A549 (cell line): Measurements from ENCODE around the gene TEX51. TPM values are rescaled to one million over a fixed set of nuclear protein-coding genes. Genes with fewer than 3 reads are reported as not detected.

ENCODE experiments used
- ATAC-seq, 2 experiments: fragments of 200-7000 bp in 1 of 2; fragments of >200 bp in 1 of 2; cut with Nextera tagmentation in 1 of 2; cut with Tn5 transposase in 1 of 2; 3 replicates each; pipeline versions ENCODE4 v1.8.0 to v1.9.1; 2018 to 2020; ENCODE audit warnings: mild to moderate bottlenecking in 1 of 2, moderate library complexity in 1 of 2
- CTCF ChIA-PET: fragments of 300-600 bp; sonication (Branson Sonifier 250); formaldehyde crosslinking; extraction: SDS; loops from one replicate; lab custom pipeline; 2021; ENCODE audit warnings: antibody characterized with exemption, inconsistent platforms; lab: Yijun Ruan, JAX
- POLR2A ChIA-PET: fragments of 350-600 bp; formaldehyde crosslinking; extraction: SDS; loops from one replicate; lab custom pipeline; 2021; ENCODE audit warnings: antibody characterized with exemption, inconsistent platforms; lab: Yijun Ruan, JAX
- DNase-seq, 2 experiments: peaks; one replicate each; pipeline versions ENCODE4 v3.0.0 to v3.0.0-alpha.2; 2011 to 2016; ENCODE audit warnings: low read depth in 1 of 2, low spot score in 1 of 2
- FAIRE-seq: peaks from 2 replicates; lab custom pipeline; 2011; peaks lifted over from hg19 to GRCh38; lab: Jason Lieb, UNC
- H3K27ac ChIP-seq, 2 experiments: fragments of >200 bp; sonication (Bioruptor Twin); formaldehyde crosslinking; 3 replicates each; pipeline ENCODE4 v1.5.1; 2016 to 2017
- H3K4me1 ChIP-seq: fragments of >200 bp; sonication (Bioruptor Twin); formaldehyde crosslinking; 3 replicates; pipeline ENCODE4 v1.6.1; 2016
- H3K4me2 ChIP-seq: fragments of >200 bp; sonication (Bioruptor Twin); formaldehyde crosslinking; 3 replicates; pipeline ENCODE4 v1.6.1; 2016
- H3K4me3 ChIP-seq: fragments of >200 bp; sonication (Bioruptor Twin); formaldehyde crosslinking; 3 replicates; pipeline ENCODE4 v1.5.1; 2016
- H3K9me3 ChIP-seq: fragments of >200 bp; sonication (Bioruptor Twin); formaldehyde crosslinking; 3 replicates; pipeline ENCODE4 v1.6.1; 2016
- BCL3 ChIP-seq: fragments of >200 bp; sonication (Bioruptor Twin); formaldehyde crosslinking; IDR thresholded peaks from 3 replicates; pipeline ENCODE4 v1.6.1; 2016
- CEBPB ChIP-seq, 2 experiments: fragments of >200 bp in 1 of 2; sonication (Bioruptor Twin) in 1 of 2; formaldehyde crosslinking in 1 of 2; IDR thresholded peaks; 2 replicates each; pipeline ENCODE4 v1.6.1; 2012 to 2016
- CTCF ChIP-seq: fragments of >200 bp; sonication (Bioruptor Twin); formaldehyde crosslinking; IDR thresholded peaks from 3 replicates; pipeline ENCODE4 v1.5.1; 2016
- E2F6 ChIP-seq: IDR thresholded peaks from 2 replicates; pipeline ENCODE4 v1.6.1; 2012; ENCODE audit warnings: low read depth, borderline replicate concordance
- EHF ChIP-seq: fragments of 250-450 bp; sonication (Bioruptor Pico); IDR thresholded peaks from 2 replicates; pipeline ENCODE4 v1.5.0; 2020; ENCODE audit warnings: mild to moderate bottlenecking
- EHMT2 ChIP-seq: fragments of 200-600 bp; sonication (generic); IDR thresholded peaks from 2 replicates; pipeline ENCODE4 v1.6.1; 2016; ENCODE audit warnings: antibody characterized with exemption, low read depth, mild to moderate bottlenecking, moderate library complexity
- ELK1 ChIP-seq: fragments of 150-350 bp; IDR thresholded peaks from 2 replicates; pipeline ENCODE4 v1.6.1; 2014; ENCODE audit warnings: low read depth, mild to moderate bottlenecking, low read length
- FOSB ChIP-seq: fragments of 250-450 bp; sonication (Bioruptor Pico); IDR thresholded peaks from 2 replicates; pipeline ENCODE4 v1.5.0; 2020; ENCODE audit warnings: mild to moderate bottlenecking, moderate library complexity
- FOXS1 ChIP-seq: fragments of 250-450 bp; sonication (Bioruptor Pico); IDR thresholded peaks from 2 replicates; pipeline ENCODE4 v1.5.0; 2020; ENCODE audit warnings: mild to moderate bottlenecking, moderate library complexity
- HDAC2 ChIP-seq: fragments of 200-600 bp; sonication (generic); IDR thresholded peaks from 2 replicates; pipeline ENCODE4 v1.6.1; 2016
- HES2 ChIP-seq: fragments of >200 bp; sonication (Bioruptor Twin); formaldehyde crosslinking; IDR thresholded peaks from 2 replicates; pipeline ENCODE4 v1.6.1; 2016
- HOXA7 ChIP-seq: fragments of 250-450 bp; sonication (Bioruptor Pico); IDR thresholded peaks from 2 replicates; pipeline ENCODE4 v1.5.0; 2020; ENCODE audit warnings: mild to moderate bottlenecking, moderate library complexity
- HOXB13 ChIP-seq: fragments of 250-450 bp; sonication (Bioruptor Pico); IDR thresholded peaks from 2 replicates; pipeline ENCODE4 v1.5.0; 2020; ENCODE audit warnings: low read depth, mild to moderate bottlenecking, moderate library complexity
- JUNB ChIP-seq: fragments of >200 bp; sonication (Bioruptor Twin); formaldehyde crosslinking; IDR thresholded peaks from 2 replicates; pipeline ENCODE4 v1.6.1; 2016
- MAZ ChIP-seq: fragments of 150-350 bp; IDR thresholded peaks from 2 replicates; pipeline ENCODE4 v1.6.1; 2014; ENCODE audit warnings: antibody characterized with exemption, low read depth, low read length, borderline replicate concordance
- MYC ChIP-seq: IDR thresholded peaks from 2 replicates; pipeline ENCODE4 v1.6.1; 2012; ENCODE audit warnings: mild to moderate bottlenecking, inconsistent platforms, low read length, improper control_type of control experiment, borderline replicate concordance
- NPAS2 ChIP-seq: fragments of 250-450 bp; sonication (Bioruptor Pico); IDR thresholded peaks from 2 replicates; pipeline ENCODE4 v1.8.0; 2022; ENCODE audit warnings: mild to moderate bottlenecking, moderate library complexity, borderline replicate concordance
- POLR2A ChIP-seq: IDR thresholded peaks from 2 replicates; pipeline ENCODE4 v1.6.1; 2012; ENCODE audit warnings: mild to moderate bottlenecking, low read length
- POLR2AphosphoS2 ChIP-seq: conservative IDR thresholded peaks from 2 replicates; pipeline ENCODE4 v1.6.1; 2012; ENCODE audit warnings: low read length, improper control_type of control experiment, inconsistent platforms
- RARB ChIP-seq: fragments of 250-450 bp; sonication (Bioruptor Pico); IDR thresholded peaks from 2 replicates; pipeline ENCODE4 v1.8.0; 2021; ENCODE audit warnings: mild to moderate bottlenecking, moderate library complexity
- RFX5 ChIP-seq: fragments of 450-650 bp; IDR thresholded peaks from 2 replicates; pipeline ENCODE4 v1.7.1; 2014; ENCODE audit warnings: antibody characterized with exemption, mild to moderate bottlenecking, moderate library complexity
- SMC3 ChIP-seq: fragments of >200 bp; sonication (Bioruptor Twin); formaldehyde crosslinking; IDR thresholded peaks from 3 replicates; pipeline ENCODE4 v1.6.1; 2018; ENCODE audit warnings: inconsistent platforms
- TFCP2L1 ChIP-seq: fragments of 250-450 bp; sonication (Bioruptor Pico); IDR thresholded peaks from 2 replicates; pipeline ENCODE4 v1.5.0; 2021; ENCODE audit warnings: mild to moderate bottlenecking
- USF2 ChIP-seq: fragments of 450-650 bp; IDR thresholded peaks from 2 replicates; pipeline ENCODE4 v1.6.1; 2014; ENCODE audit warnings: antibody characterized with exemption
- WGBS: methylation state at CpG from one replicate; pipeline ENCODE4 v1.1.6; 2017; ENCODE audit errors: missing lambda C conversion rate; 5-methylcytosine and 5-hydroxymethylcytosine counted together
- polyA plus RNA-seq, 4 experiments: library from polyadenylated mRNA; depleted of rRNA in 3 of 4; stranded (reverse); fragments of >200 nt; fragmentation: RNase III in 1 of 4; extraction: RNeasy Plus Mini Kit Qiagen cat#74134 plus additional on column Dnase treatment in 1 of 4; gene quantifications; 2 replicates in 3 of 4; 3 replicates in 1 of 4; pipeline ENCODE4 v1.2.3, GENCODE V29; 2011 to 2017

Gene TEX51
- polyA plus RNA-seq, 2 of the 4 experiments (the other 2 are of a cell fraction), result not detected

- 38% methylated on average over 10 of the region's 10 CpGs for WGBS
- TF ChIP-seq CTCF (no peak), POLR2AphosphoS2 (no peak), NPAS2 (CRISPR knock-in tag) (no peak), HOXB13 (CRISPR knock-in tag) (no peak), E2F6 (no peak), RFX5 (no peak), EHMT2 (no peak), FOXS1 (CRISPR knock-in tag) (no peak), HDAC2 (no peak), JUNB (no peak)
- H3K4me2 ChIP-seq, result no peak overlapping the region
- DNase-seq, result no peak
- H3K9me3 ChIP-seq, result peaks cover 9% of the 10 kb centered on the region; the same call in 1 of the 3 replicates
- FAIRE-seq, result no peak
- ChIA-PET POLR2A (no interaction called here), CTCF (no interaction called here)
- no peak overlapping the region for H3K4me3 ChIP-seq
- no peaks in the 10 kb centered on the region for H3K4me1 ChIP-seq
- no peak for ATAC-seq
- no peak overlapping the region for H3K27ac ChIP-seq
These were observed 10.1 kb downstream of the TEX51 start for GRCh38 chr2:126908721-126909177.

GRCh38 chr2:126909366-126909765, 10.7 kb downstream of the TEX51 start:
- peaks cover 3% of the 10 kb centered on the region; the same call in 1 of the 3 replicates for H3K9me3 ChIP-seq
- ChIA-PET POLR2A (no interaction called here), CTCF (no interaction called here)
- H3K4me3 ChIP-seq, result no peak overlapping the region
- 55% methylated on average over 6 of the region's 6 CpGs for WGBS
- TF ChIP-seq BCL3, result no peak
- no peak for TF ChIP-seq POLR2A
- no peak for TF ChIP-seq ELK1
- no peak for TF ChIP-seq CEBPB (IDR thresholded peaks at IDR 0.05)
- TF ChIP-seq HOXA7 (CRISPR knock-in tag), result no peak
- no peak for TF ChIP-seq SMC3
- no peak for TF ChIP-seq FOSB (CRISPR knock-in tag)
- TF ChIP-seq MAZ, result no peak
- TF ChIP-seq HES2, result no peak
- no peak for TF ChIP-seq RARB (CRISPR knock-in tag)
- TF ChIP-seq MYC, result no peak
- no peak for TF ChIP-seq E2F6
- TF ChIP-seq USF2, result no peak
- no peak for TF ChIP-seq TFCP2L1 (CRISPR knock-in tag)
- no peak for TF ChIP-seq EHF
- no peak for TF ChIP-seq POLR2AphosphoS2
- no peak overlapping the region for H3K4me2 ChIP-seq
- FAIRE-seq, result no peak
- no peak for ATAC-seq
- no peak overlapping the region for H3K27ac ChIP-seq
- no peaks in the 10 kb centered on the region for H3K4me1 ChIP-seq
- no peak for DNase-seq
